Activated naive CD4-positive, alpha-beta T cell treated with anti-CD3 and anti-CD28 coated beads, Interleukin-2, amount 50 U/mL, for 24 hours (primary cell): ENCODE data around the gene RIGI.

Source experiments
- H3K27ac Mint-ChIP-seq: one replicate; pipeline ENCODE4 v1.8.0; 2021; ENCODE audit warnings: mild to moderate bottlenecking, mixed read lengths
- H3K27me3 Mint-ChIP-seq: one replicate; pipeline ENCODE4 v1.8.0; 2021; ENCODE audit warnings: mixed read lengths
- H3K36me3 Mint-ChIP-seq: one replicate; pipeline ENCODE4 v1.8.0; 2021; ENCODE audit warnings: mixed read lengths
- H3K4me1 Mint-ChIP-seq: one replicate; pipeline ENCODE4 v1.8.0; 2021; ENCODE audit warnings: mixed read lengths
- H3K4me3 Mint-ChIP-seq: one replicate; pipeline ENCODE4 v1.8.0; 2021; ENCODE audit warnings: mild to moderate bottlenecking, mixed read lengths
- H3K9me3 Mint-ChIP-seq: one replicate; pipeline ENCODE4 v1.8.0; 2021; ENCODE audit warnings: mixed read lengths

RIGI gene

DNA sequence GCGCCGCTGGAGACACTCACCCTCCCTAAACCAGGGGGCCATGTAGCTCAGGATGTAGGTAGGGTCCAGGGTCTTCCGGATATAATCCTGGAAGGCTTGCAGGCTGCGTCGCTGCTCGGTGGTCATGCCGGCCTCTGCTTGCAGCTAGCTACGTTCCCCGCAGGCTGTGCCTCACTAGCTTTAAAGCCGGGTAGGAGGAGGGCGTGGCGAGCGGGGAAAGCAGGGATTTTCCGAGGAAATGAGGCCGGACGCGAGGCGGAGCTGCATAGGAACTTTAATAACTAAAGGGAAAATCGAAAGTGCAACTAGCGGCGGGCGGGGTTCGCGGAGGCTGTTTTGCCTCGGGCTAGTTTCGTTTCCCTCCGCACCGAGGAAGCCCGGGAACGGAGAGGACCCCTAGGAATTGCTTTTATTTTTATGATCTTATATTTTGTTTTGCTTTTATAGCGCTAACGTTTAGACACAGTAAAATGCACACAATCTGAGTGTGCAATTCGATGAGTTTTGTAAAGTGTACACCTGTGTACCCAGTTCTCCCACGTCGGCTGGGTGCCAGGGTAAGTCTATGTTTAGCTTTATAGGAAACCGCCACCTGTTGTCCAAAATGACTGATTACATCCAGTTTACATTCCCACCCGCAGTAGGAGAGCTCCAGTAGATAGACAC is at the start of gene RIGI:
RIGI (minus strand) TSS at position 156 of the 666 bp plus-strand sequence; CDS start at position 126, 30 bp downstream.
- H3K4me3 Mint-ChIP-seq: peak within 1 kb of the TSS; percentile 90
- no peaks in the 10 kb centered on the region for H3K27me3 Mint-ChIP-seq
- H3K36me3 Mint-ChIP-seq: peaks cover 13% of the 10 kb centered on the region
- H3K27ac Mint-ChIP-seq: peak within 1 kb of the TSS; percentile 78
- H3K9me3 Mint-ChIP-seq: no peaks in the 10 kb centered on the region
- peaks cover 55% of the 10 kb centered on the region for H3K4me1 Mint-ChIP-seq

DNA sequence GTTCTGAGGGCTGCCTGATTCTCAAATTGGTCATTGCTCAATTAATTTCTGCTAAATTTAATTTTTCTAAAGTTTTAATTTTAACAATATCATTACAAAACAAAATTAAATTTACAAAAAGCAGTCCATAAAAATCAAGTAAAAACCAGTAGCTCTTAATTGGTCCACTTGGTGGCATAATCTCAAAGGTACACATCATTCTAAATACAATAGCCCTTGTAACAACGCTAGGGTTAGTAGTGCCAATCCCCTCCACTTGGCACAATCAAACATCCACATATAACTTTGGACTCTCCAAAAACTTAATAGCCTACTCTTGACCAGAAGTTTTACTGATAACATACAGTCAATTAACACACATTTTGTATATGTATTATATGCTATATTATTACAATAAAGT is 48.9 kb upstream of the RIGI start:
- H3K27me3 Mint-ChIP-seq: peaks cover 2% of the 10 kb centered on the region
- H3K36me3 Mint-ChIP-seq: no peaks in the 10 kb centered on the region
- H3K27ac Mint-ChIP-seq: no peak overlapping the region
- no peaks in the 10 kb centered on the region for H3K9me3 Mint-ChIP-seq
- H3K4me3 Mint-ChIP-seq: no peak overlapping the region
- H3K4me1 Mint-ChIP-seq: peaks cover 28% of the 10 kb centered on the region

DNA sequence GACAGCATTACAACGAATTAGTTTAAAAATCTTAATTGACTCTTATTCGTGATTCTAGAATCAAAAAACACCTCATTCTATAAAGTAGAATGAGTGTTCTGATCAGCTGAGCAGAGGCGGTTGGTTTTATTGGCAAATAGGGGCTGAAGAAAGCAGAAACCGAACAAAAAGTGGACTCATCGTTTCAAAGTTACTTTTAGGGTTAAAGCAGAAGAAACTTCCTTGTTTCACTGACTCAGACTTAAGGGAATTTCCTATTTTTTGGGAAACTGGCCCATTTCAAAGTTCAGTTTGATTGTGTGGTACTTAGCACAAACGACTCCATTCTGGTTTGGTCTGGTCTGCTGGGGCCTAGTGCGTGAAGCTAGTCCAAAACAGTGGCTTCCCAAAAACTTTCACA is 47.8 kb upstream of the RIGI start:
- Mint-ChIP-seq H3K4me3 (peak overlapping the region; percentile 100), H3K36me3 (no peaks in the 10 kb centered on the region), H3K4me1 (peaks cover 32% of the 10 kb centered on the region), H3K9me3 (no peaks in the 10 kb centered on the region), H3K27ac (peak overlapping the region; percentile 96), H3K27me3 (no peaks in the 10 kb centered on the region)

DNA sequence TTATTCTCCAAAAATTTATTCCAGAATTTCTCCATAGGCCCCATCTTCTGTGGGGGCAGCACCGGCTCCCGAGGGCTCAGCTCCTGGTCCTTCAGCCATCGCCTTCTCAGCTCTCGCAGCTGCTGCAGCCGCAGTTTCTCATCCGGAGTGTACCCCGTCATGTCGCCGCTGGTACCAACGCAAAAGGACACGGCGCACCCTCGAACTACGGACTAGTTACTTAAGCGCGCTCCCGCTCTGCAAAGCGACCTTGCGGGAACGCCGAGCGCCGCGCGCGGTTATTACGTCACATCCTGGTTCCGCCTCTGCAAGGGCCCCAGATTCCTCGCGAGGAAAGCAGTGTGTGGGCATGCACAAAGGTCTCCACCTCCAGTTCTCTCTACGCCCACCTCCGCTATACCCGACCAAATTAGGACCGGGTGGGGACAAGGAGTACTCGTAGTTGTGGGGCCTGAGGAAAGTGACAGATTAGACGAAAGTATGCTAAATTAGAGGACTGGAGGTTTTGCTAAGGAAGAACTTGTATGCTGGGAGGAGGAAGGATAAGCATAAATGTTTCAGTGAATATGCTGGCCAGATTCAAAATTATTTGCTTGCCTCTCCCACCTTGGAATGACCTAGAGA is 47.0 kb upstream of the RIGI start, which contains the start of gene NDUFB6:
NDUFB6 (minus strand) TSS at position 260 of the 624 bp plus-strand sequence; CDS start at position 161, 99 bp downstream.
- Mint-ChIP-seq H3K9me3 (no peaks in the 10 kb centered on the region), H3K4me1 (peaks cover 36% of the 10 kb centered on the region), H3K36me3 (peaks cover 4% of the 10 kb centered on the region), H3K27me3 (no peaks in the 10 kb centered on the region), H3K27ac (peak within 1 kb of the TSS; percentile 96), H3K4me3 (peak within 1 kb of the TSS; percentile 100)

DNA sequence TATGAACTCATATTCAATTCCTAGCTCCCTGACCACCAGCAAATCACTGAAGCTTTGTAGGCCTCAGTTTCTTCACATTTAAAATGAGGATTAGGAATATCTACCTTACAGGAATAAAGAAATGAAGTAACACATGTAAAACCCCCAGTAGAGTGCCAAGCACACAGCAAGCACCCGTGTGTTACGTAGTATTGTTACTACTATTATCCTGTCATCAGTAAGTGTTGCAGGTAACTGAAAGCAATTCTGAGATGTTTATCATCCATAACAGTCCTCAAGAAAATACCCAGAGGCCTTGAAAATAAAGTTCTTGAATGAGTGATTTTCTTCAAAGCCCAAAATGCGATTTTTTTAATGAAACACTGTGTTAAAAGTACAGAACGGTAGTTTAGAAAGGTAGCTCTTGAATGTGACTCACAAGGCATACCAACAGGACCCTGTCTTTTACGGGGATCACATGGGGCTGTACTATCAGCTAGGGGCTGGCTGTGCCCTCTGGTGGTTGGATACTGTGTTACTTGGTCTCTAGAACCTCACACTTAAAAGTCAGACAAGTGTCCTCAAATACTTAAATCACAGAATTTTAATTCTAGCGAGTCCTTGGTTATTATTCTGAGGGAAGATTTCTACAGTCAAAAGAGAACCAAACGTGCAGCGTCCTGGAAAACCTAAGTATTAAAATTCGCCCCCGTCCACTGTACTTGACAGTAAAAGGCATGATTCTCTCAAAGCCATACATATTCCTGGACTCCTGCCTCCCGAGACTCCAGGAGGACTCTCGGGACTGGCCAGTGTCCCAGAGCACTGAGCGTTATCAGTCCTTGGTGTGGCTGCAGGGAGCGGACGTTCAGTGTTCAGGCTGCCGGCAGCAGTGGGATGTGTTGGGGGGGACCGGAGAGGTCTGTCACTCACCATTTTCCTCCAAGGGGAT is 46.2 kb upstream of the RIGI start:
- Mint-ChIP-seq H3K9me3 (no peaks in the 10 kb centered on the region), H3K36me3 (peaks cover 4% of the 10 kb centered on the region), H3K4me1 (peaks cover 39% of the 10 kb centered on the region), H3K27me3 (no peaks in the 10 kb centered on the region), H3K4me3 (peak overlapping the region; percentile 100), H3K27ac (peak overlapping the region; percentile 96)

DNA sequence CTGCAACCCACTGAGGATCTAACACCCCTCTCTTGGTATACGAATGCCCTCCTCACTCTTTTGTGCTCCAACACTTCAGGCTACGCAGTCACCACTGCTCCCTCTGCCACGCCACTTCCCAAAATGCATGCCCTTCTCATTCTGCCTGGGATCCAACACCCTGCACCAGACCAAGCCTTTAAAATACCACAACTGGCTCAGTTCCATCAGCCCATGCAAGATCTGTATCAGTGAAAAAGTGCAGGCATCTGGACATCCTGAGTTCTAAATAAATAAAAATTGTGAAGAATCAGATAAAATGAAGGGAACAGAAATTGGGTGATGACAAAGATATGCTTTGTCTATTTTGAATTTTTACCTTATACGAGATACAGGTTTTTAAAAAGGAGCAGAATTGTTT is 44.3 kb upstream of the RIGI start:
- peak overlapping the region; percentile 53 for H3K27ac Mint-ChIP-seq
- H3K27me3 Mint-ChIP-seq: no peaks in the 10 kb centered on the region
- H3K4me1 Mint-ChIP-seq: peaks cover 43% of the 10 kb centered on the region
- no peaks in the 10 kb centered on the region for H3K9me3 Mint-ChIP-seq
- peaks cover 11% of the 10 kb centered on the region for H3K36me3 Mint-ChIP-seq
- no peak overlapping the region for H3K4me3 Mint-ChIP-seq

DNA sequence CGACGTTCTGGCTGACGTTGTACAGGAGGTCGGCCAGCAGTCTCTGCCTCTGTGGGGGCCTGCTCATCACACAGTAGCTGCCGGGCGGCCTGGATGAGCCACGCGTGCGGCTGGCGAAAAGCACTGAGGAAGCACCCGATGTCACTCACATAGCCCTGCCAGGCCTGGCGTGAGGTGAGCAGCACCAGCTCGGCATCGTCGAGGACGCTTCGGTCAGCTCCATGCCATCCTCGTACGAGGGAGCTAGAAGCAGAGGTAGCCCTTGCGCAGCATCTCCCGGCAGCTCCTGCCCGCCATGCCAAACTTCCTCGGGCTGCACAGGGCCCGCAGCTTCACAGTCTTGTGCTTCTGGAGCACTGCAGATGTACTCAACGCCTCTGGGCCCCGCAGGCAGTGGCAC is 40.8 kb upstream of the RIGI start:
- H3K9me3 Mint-ChIP-seq: no peaks in the 10 kb centered on the region
- no peak overlapping the region for H3K27ac Mint-ChIP-seq
- H3K4me3 Mint-ChIP-seq: no peak overlapping the region
- H3K27me3 Mint-ChIP-seq: no peaks in the 10 kb centered on the region
- peaks cover 15% of the 10 kb centered on the region for H3K36me3 Mint-ChIP-seq
- peaks cover 38% of the 10 kb centered on the region for H3K4me1 Mint-ChIP-seq

DNA sequence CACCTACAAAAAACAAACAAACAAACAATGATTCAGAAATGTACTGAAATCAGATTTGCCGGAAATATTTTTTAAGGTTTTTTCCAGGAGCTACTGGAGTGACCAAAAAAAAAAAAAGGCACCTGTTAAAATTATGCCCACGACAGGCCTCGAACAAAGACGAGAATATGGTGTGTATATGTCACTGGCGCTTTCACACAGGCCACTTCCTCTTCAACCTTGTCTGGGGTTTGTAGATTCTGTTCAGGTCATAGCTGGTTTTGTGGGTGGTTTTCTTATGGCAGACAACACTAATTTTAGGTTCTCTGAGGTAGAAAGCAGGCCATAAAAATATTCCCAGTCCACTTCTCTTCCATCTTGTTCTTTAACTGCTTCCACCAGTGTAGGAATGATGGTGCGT is 40.0 kb upstream of the RIGI start:
- Mint-ChIP-seq H3K27me3 (no peaks in the 10 kb centered on the region), H3K9me3 (no peaks in the 10 kb centered on the region), H3K27ac (no peak overlapping the region), H3K36me3 (peaks cover 17% of the 10 kb centered on the region), H3K4me1 (peaks cover 40% of the 10 kb centered on the region), H3K4me3 (no peak overlapping the region)

DNA sequence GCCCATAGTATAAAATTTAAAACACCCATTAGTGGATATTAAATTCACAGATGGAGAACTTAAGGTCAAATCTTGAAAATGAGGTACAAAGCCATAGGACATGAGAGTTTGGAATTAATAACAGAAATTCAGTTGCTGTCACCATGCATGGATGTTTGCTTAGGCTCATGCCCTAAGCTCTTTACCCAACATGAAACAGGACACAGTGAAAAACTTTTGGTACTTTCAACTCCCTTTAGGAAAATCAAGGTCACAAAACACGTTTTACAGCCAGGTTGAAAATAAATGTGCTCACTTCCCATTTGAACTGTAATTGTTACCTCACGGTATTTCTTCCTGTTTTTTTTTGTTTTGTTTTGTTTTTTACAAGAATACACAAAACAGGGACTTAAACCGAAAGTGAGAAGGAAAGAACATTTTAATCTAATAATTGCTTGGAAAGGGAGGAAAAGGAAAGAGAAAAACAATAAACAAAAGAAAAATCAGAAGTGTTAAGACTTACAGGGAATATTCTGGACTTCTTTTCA is 32.5 kb upstream of the RIGI start:
- no peak overlapping the region for H3K4me3 Mint-ChIP-seq
- H3K27me3 Mint-ChIP-seq: no peaks in the 10 kb centered on the region
- H3K27ac Mint-ChIP-seq: peak overlapping the region; percentile 80
- H3K4me1 Mint-ChIP-seq: peaks cover 51% of the 10 kb centered on the region
- H3K9me3 Mint-ChIP-seq: no peaks in the 10 kb centered on the region
- peaks cover 5% of the 10 kb centered on the region for H3K36me3 Mint-ChIP-seq

DNA sequence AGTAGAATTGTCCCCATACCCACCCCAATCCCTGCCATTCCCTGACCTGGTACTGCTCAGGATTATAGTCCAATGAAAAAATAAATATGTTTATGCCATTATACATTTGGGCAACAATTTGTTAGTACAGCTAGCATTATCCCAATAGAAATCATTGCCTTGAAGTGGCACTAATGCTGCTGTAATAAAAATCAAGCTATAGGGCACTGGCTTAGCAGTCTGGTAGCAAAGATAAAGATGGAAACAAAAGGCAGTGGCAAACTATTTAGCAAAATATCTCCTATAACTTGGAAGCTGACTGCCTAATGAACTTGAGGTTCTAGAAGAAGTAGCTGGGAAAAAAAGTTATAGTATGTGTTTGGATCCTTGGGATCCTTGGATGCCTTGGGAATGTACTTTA is 28.6 kb upstream of the RIGI start:
- Mint-ChIP-seq H3K36me3 (peaks cover 5% of the 10 kb centered on the region), H3K4me3 (no peak overlapping the region), H3K9me3 (no peaks in the 10 kb centered on the region), H3K27me3 (no peaks in the 10 kb centered on the region), H3K4me1 (peaks cover 47% of the 10 kb centered on the region), H3K27ac (peak overlapping the region; percentile 60)

DNA sequence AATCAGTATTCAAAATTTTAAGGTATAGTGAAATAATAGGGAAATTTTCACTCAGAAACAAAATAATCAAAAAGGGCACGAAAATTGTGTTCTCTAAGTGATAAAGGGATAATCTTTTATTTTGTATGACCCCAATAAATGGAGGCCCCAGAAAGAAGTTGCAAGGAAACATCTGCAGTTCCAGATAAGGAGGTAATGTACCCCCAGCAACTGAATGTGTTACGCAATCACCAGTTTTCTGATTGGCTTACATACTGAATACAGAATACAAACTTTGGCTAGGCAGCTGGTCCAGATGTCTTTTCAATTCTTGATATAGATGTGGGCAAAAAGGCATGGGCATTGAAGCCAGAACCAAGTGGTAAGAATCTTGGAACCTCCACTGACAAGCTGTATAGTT is 28.1 kb upstream of the RIGI start:
- Mint-ChIP-seq H3K9me3 (no peaks in the 10 kb centered on the region), H3K4me1 (peaks cover 47% of the 10 kb centered on the region), H3K27me3 (no peaks in the 10 kb centered on the region), H3K27ac (peak overlapping the region; percentile 76), H3K4me3 (peak overlapping the region; percentile 24), H3K36me3 (peaks cover 5% of the 10 kb centered on the region)

DNA sequence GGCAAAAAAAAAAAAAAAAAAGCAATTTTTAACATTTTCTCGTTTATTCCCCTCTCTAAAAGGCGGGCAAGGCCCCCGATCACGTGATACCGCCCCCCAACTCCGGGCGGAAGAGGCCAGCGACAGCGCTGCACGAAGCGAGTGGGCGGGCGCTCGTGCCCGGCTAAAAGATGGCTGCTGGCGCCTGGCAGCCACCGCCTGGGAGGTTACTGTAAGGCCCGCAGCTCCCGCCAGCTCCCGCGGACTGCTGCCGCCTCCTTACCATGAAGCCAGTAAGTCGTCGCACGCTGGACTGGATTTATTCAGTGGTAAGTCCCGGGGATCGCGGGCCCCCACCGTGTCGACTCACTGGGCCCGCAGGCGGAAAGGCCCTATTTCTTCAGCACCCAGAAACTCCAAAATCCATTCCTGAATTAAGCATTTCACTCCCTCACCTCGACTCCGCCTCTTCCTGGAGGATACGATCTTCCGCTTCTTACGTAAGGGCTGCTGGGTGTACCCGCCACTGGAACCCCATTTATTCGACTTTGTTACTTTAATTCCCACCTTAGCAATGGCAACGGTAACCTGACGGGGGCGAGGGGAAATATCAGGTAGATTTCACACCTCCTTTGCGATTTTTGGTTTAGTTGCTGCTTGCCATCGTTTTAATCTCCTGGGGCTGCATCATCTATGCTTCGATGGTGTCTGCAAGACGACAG is 26.3 kb upstream of the RIGI start, which contains the start of the genes SMIM27 and TOPORS:
SMIM27 (plus strand) TSS at position 156 of the 701 bp plus-strand sequence; CDS start at position 264, 108 bp downstream.
TOPORS (minus strand) TSS at position 415 of the 701 bp plus-strand sequence; CDS start at position 265, 150 bp downstream.
- H3K4me3 Mint-ChIP-seq: peak within 1 kb of the TSS; percentile 100
- peaks cover 5% of the 10 kb centered on the region for H3K36me3 Mint-ChIP-seq
- peak within 1 kb of the TSS; percentile 100 for H3K27ac Mint-ChIP-seq
- H3K27me3 Mint-ChIP-seq: no peaks in the 10 kb centered on the region
- H3K4me1 Mint-ChIP-seq: peaks cover 48% of the 10 kb centered on the region
- no peaks in the 10 kb centered on the region for H3K9me3 Mint-ChIP-seq

DNA sequence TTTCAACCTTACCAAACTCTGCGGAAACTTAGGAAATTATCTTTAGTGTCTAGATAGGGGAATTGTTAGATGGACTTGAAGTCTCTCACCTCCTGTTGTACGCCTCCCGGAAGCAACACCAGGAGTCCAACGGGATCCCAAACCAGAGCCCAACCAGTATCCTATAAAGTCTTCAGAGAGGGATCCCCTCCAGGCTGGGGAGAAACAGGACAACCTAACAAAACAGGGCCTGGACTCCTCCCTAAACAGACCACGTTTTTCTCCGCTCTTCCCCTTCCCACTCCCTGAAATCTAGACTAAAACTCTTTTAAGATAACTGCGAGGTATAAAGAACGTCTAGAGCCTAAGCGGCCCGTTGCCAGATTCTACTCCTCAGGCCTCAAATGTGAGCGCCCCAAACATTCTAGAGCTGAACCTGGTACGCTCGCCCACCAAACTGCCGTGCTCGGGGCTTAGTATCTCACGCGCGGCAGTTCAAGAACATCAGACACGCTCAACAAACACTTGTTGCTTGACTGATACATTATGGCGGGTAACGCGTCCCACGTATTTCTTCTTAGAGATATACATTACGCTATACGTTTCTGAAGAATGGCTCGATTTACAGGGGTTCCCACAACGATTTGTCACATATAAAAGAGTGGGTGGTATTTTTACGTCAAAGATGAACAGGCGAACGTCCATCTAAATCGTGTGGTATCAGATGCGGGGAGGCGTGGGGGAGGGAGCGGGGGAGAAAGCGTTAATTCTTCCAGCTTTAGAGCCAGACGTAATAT is 25.5 kb upstream of the RIGI start:
- H3K27ac Mint-ChIP-seq: peak overlapping the region; percentile 100
- peak overlapping the region; percentile 100 for H3K4me3 Mint-ChIP-seq
- no peaks in the 10 kb centered on the region for H3K9me3 Mint-ChIP-seq
- H3K27me3 Mint-ChIP-seq: no peaks in the 10 kb centered on the region
- H3K36me3 Mint-ChIP-seq: peaks cover 6% of the 10 kb centered on the region
- peaks cover 52% of the 10 kb centered on the region for H3K4me1 Mint-ChIP-seq

DNA sequence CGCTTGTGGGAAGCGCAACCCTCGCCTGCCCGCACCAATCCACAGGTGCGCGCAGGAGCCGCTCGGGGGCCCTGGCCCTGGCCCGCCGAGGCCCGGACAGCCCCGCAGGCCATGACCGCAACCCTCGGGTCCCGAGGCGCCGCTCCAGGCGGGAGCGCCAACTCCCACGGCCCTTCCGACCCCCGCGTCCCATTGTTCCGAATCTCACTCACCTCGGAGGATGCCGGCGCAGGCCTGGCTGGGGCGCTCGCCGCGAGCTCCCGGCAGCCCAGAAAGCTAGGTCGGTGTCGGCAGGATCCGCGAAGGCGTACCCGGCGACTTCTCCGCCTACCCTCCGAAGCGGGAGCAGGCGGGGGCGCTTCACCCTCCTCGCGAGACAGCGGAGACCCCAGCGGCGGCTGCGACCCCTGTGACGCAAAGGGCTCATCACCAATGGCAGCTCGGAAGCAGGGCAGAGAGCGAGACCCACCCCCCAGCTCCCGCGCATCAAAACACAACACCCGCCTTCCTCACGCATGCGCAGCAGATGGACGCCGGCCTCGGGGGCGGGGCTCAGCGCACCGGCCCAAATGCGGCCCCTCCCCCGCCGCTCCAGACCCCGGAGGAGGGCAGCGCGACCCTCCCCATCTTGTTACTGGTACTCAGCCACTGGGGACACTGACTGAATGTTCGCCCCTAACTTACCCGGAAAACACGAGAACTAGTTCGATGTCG is 24.7 kb upstream of the RIGI start:
- Mint-ChIP-seq H3K4me3 (peak overlapping the region; percentile 100), H3K27ac (peak overlapping the region; percentile 100), H3K36me3 (peaks cover 4% of the 10 kb centered on the region), H3K4me1 (peaks cover 52% of the 10 kb centered on the region), H3K9me3 (no peaks in the 10 kb centered on the region), H3K27me3 (no peaks in the 10 kb centered on the region)
